DMS114 treated with DMSO at 0.1 percent for 48 hours (cell line): ENCODE measurements around the gene TUBGCP6.

Experiments
- DNase-seq: peaks from one replicate; lab custom pipeline; 2025; ENCODE audit not compliant: unreplicated experiment; lab: John Stamatoyannopoulos, UW

TUBGCP6 gene

GRCh38 chr22:50244420-50245213 is at the start of gene TUBGCP6:
TUBGCP6 (minus strand) TSS chr22:50245023; CDS start chr22:50244459, 564 bp downstream.
- DNase-seq: peak; percentile 87

GRCh38 chr22:50294319-50294656 is 49.5 kb upstream of the TUBGCP6 start:
- DNase-seq: no peak

- DNase-seq: no peak
These were observed 48.9 kb upstream of the TUBGCP6 start for GRCh38 chr22:50293441-50294318.

- DNase-seq: no peak
These were observed 48.0 kb upstream of the TUBGCP6 start for GRCh38 chr22:50292643-50293440.

- no peak for DNase-seq
These were observed 45.3 kb upstream of the TUBGCP6 start for GRCh38 chr22:50289942-50290630.

- no peak for DNase-seq
These were observed 44.5 kb upstream of the TUBGCP6 start for GRCh38 chr22:50289151-50289941.

GRCh38 chr22:50287731-50288130 is 42.9 kb upstream of the TUBGCP6 start:
- no peak for DNase-seq

GRCh38 chr22:50286701-50287318 is 42.0 kb upstream of the TUBGCP6 start:
- no peak for DNase-seq

GRCh38 chr22:50286275-50286674 is 41.5 kb upstream of the TUBGCP6 start:
- DNase-seq: no peak

- DNase-seq: no peak
These were observed 40.9 kb upstream of the TUBGCP6 start for GRCh38 chr22:50285568-50286229.

- DNase-seq: no peak
These were observed 39.7 kb upstream of the TUBGCP6 start for GRCh38 chr22:50284479-50284878.

- no peak for DNase-seq
These were observed 39.0 kb upstream of the TUBGCP6 start for GRCh38 chr22:50283821-50284220.

GRCh38 chr22:50282361-50283155 is 37.7 kb upstream of the TUBGCP6 start:
- no peak for DNase-seq

- DNase-seq: no peak
These were observed 37.1 kb upstream of the TUBGCP6 start for GRCh38 chr22:50281957-50282356.

GRCh38 chr22:50281384-50281760 is 36.5 kb upstream of the TUBGCP6 start:
- DNase-seq: no peak

- DNase-seq: no peak
These were observed 36.0 kb upstream of the TUBGCP6 start for GRCh38 chr22:50280708-50281383.

GRCh38 chr22:50280022-50280707 is 35.3 kb upstream of the TUBGCP6 start:
- no peak for DNase-seq
